WTC11 (cell line): Measurements from ENCODE around the gene RARB. TPM values are rescaled to one million over a fixed set of nuclear protein-coding genes. Genes with fewer than 3 reads are reported as not detected.

Experiments
- ATAC-seq: fragments of 200-7000 bp; cut with Tn5 transposase; 2 replicates; pipeline ENCODE4 v1.10.0; 2021; ENCODE audit warnings: mild to moderate bottlenecking, moderate library complexity
- CTCF ChIA-PET: fragments of 300-600 bp; sonication (Branson Sonifier 250); formaldehyde crosslinking; loops from one replicate; lab custom pipeline; 2021; ENCODE audit warnings: antibody characterized with exemption; lab: Charles Lee
- POLR2A ChIA-PET: fragments of 350-600 bp; sonication (Branson Sonifier 250); formaldehyde crosslinking; loops from one replicate; lab custom pipeline; 2021; ENCODE audit warnings: antibody characterized with exemption; lab: Charles Lee
- DNase-seq: peaks from one replicate; pipeline ENCODE4 v3.0.0; 2021; ENCODE audit warnings: low spot score
- H3K27ac Mint-ChIP-seq: 2 replicates; pipeline ENCODE4 v1.8.0; 2021; ENCODE audit warnings: mixed read lengths
- H3K27me3 Mint-ChIP-seq: 2 replicates; pipeline ENCODE4 v1.8.0; 2021; ENCODE audit warnings: low read depth, mild to moderate bottlenecking, moderate library complexity, mixed read lengths
- H3K36me3 Mint-ChIP-seq: 2 replicates; pipeline ENCODE4 v1.8.0; 2021; ENCODE audit warnings: mixed read lengths
- H3K4me1 Mint-ChIP-seq: 2 replicates; pipeline ENCODE4 v1.8.0; 2022; ENCODE audit warnings: mixed read lengths
- H3K4me3 Mint-ChIP-seq: 2 replicates; pipeline ENCODE4 v1.8.0; 2021; ENCODE audit warnings: mild to moderate bottlenecking, moderate library complexity, mixed read lengths
- H3K9me3 Mint-ChIP-seq: 2 replicates; pipeline ENCODE4 v1.8.0; 2021; ENCODE audit warnings: mixed read lengths
- CDX4 ChIP-seq: fragments of 250-450 bp; sonication (Bioruptor Pico); IDR thresholded peaks from 2 replicates; pipeline ENCODE4 v1.9.0; 2021; ENCODE audit warnings: moderate library complexity, mild to moderate bottlenecking, inconsistent platforms, borderline replicate concordance
- ETV6 ChIP-seq: sonication (generic); formaldehyde crosslinking; IDR thresholded peaks from 2 replicates; pipeline ENCODE4 v1.8.1; 2022; ENCODE audit warnings: mild to moderate bottlenecking, missing genetic modification reagents
- GABPB1 ChIP-seq: sonication (generic); formaldehyde crosslinking; IDR thresholded peaks from 2 replicates; pipeline ENCODE4 v1.8.1; 2023; ENCODE audit warnings: mild to moderate bottlenecking, missing genetic modification reagents
- GTF2I ChIP-seq: fragments of 250-450 bp; sonication (Bioruptor Pico); conservative IDR thresholded peaks from 2 replicates; pipeline ENCODE4 v1.4.0; 2021; ENCODE audit warnings: mild to moderate bottlenecking
- KAT7 ChIP-seq: sonication (generic); formaldehyde crosslinking; IDR thresholded peaks from 2 replicates; pipeline ENCODE4 v1.8.1; 2023; ENCODE audit warnings: missing genetic modification reagents, mild to moderate bottlenecking, borderline replicate concordance
- NFATC4 ChIP-seq: fragments of 250-450 bp; sonication (Bioruptor Pico); IDR thresholded peaks from 2 replicates; pipeline ENCODE4 v1.9.0; 2021; ENCODE audit warnings: mild to moderate bottlenecking
- TEAD4 ChIP-seq: sonication (generic); formaldehyde crosslinking; IDR thresholded peaks from 2 replicates; pipeline ENCODE4 v1.8.0; 2022; ENCODE audit warnings: mild to moderate bottlenecking, missing genetic modification reagents
- TP53 ChIP-seq: sonication (generic); formaldehyde crosslinking; IDR thresholded peaks from 2 replicates; pipeline ENCODE4 v1.8.1; 2023; ENCODE audit warnings: mild to moderate bottlenecking, missing genetic modification reagents
- ZBTB43 ChIP-seq: sonication (generic); formaldehyde crosslinking; IDR thresholded peaks from 2 replicates; pipeline ENCODE4 v1.8.1; 2023; ENCODE audit warnings: mild to moderate bottlenecking, missing genetic modification reagents
- ZMAT4 ChIP-seq: fragments of 250-450 bp; sonication (Bioruptor Pico); IDR thresholded peaks from 2 replicates; pipeline ENCODE4 v1.9.0; 2021; ENCODE audit warnings: mild to moderate bottlenecking
- ZNF281 ChIP-seq: sonication (generic); formaldehyde crosslinking; IDR thresholded peaks from 2 replicates; pipeline ENCODE4 v1.8.0; 2023; ENCODE audit warnings: mild to moderate bottlenecking, missing genetic modification reagents
- ZNF416 ChIP-seq: fragments of 250-450 bp; sonication (Bioruptor Pico); IDR thresholded peaks from 2 replicates; pipeline ENCODE4 v1.9.0; 2021; ENCODE audit warnings: mild to moderate bottlenecking, inconsistent platforms
- total RNA-seq: library from RNA; stranded (reverse); gene quantifications from 3 replicates; pipeline ENCODE4 v1.2.3, GENCODE V29; 2021
- TF ChIP-seq, protein P1 (sequence below): sonication (generic); formaldehyde crosslinking; IDR thresholded peaks from 2 replicates; pipeline ENCODE4 v1.8.1; 2023; ENCODE audit warnings: mild to moderate bottlenecking, missing genetic modification reagents, moderate library complexity
- TF ChIP-seq, protein P2 (sequence below): sonication (generic); formaldehyde crosslinking; IDR thresholded peaks from 2 replicates; pipeline ENCODE4 v1.8.1; 2022; ENCODE audit warnings: low read depth, missing genetic modification reagents, borderline replicate concordance
- TF ChIP-seq, protein P3 (sequence below): sonication (generic); formaldehyde crosslinking; conservative IDR thresholded peaks from 2 replicates; pipeline ENCODE4 v1.8.1; 2022; ENCODE audit warnings: mild to moderate bottlenecking, missing genetic modification reagents
- TF ChIP-seq, protein P4 (sequence below): fragments of 250-450 bp; sonication (Bioruptor Pico); IDR thresholded peaks from 2 replicates; pipeline ENCODE4 v2.1.2; 2022; ENCODE audit warnings: mild to moderate bottlenecking, moderate library complexity

RARB gene
- total RNA-seq, 1 experiment from 2014 or later: not detected

DNA sequence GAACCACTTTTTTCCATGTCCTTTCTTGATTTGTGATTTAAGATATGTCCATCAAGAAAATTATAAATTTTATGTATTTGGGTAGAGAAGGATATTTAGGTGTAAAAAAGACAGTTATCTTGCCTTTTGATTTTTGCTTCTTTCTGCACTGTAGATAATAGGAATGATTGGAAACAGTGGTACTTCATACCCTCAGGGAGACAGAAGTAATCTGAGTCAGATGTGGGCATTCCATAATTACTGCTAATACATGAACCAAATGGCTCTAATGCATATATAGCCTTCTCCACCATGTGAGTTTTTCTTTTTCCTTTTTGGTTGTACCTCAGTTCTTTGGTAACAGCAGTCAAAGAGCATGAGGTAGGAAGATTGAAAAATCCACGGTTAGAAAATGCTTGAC lies 67.2 kb downstream of the RARB start (continued):
- no peak for TF ChIP-seq GABPB1
- TF ChIP-seq, protein P1, sequence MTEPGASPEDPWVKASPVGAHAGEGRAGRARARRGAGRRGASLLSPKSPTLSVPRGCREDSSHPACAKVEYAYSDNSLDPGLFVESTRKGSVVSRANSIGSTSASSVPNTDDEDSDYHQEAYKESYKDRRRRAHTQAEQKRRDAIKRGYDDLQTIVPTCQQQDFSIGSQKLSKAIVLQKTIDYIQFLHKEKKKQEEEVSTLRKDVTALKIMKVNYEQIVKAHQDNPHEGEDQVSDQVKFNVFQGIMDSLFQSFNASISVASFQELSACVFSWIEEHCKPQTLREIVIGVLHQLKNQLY (CRISPR knock-in tag): no peak
- TF ChIP-seq, protein P2, sequence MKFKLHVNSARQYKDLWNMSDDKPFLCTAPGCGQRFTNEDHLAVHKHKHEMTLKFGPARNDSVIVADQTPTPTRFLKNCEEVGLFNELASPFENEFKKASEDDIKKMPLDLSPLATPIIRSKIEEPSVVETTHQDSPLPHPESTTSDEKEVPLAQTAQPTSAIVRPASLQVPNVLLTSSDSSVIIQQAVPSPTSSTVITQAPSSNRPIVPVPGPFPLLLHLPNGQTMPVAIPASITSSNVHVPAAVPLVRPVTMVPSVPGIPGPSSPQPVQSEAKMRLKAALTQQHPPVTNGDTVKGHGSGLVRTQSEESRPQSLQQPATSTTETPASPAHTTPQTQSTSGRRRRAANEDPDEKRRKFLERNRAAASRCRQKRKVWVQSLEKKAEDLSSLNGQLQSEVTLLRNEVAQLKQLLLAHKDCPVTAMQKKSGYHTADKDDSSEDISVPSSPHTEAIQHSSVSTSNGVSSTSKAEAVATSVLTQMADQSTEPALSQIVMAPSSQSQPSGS (CRISPR knock-in tag): no peak
- TF ChIP-seq TP53 (CRISPR knock-in tag): no peak
- TF ChIP-seq KAT7 (CRISPR knock-in tag): no peak
- TF ChIP-seq ZNF281: no peak
- TF ChIP-seq CDX4: no peak
- no peak for TF ChIP-seq ETV6 (CRISPR knock-in tag)
- TF ChIP-seq, protein P3, sequence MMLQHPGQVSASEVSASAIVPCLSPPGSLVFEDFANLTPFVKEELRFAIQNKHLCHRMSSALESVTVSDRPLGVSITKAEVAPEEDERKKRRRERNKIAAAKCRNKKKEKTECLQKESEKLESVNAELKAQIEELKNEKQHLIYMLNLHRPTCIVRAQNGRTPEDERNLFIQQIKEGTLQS: no peak
- TF ChIP-seq TEAD4: no peak
- TF ChIP-seq, protein P4, sequence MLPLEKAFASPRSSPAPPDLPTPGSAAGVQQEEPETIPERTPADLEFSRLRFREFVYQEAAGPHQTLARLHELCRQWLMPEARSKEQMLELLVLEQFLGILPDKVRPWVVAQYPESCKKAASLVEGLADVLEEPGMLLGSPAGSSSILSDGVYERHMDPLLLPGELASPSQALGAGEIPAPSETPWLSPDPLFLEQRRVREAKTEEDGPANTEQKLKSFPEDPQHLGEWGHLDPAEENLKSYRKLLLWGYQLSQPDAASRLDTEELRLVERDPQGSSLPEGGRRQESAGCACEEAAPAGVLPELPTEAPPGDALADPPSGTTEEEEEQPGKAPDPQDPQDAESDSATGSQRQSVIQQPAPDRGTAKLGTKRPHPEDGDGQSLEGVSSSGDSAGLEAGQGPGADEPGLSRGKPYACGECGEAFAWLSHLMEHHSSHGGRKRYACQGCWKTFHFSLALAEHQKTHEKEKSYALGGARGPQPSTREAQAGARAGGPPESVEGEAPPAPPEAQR (CRISPR knock-in tag): no peak
- TF ChIP-seq ZBTB43: no peak

DNA sequence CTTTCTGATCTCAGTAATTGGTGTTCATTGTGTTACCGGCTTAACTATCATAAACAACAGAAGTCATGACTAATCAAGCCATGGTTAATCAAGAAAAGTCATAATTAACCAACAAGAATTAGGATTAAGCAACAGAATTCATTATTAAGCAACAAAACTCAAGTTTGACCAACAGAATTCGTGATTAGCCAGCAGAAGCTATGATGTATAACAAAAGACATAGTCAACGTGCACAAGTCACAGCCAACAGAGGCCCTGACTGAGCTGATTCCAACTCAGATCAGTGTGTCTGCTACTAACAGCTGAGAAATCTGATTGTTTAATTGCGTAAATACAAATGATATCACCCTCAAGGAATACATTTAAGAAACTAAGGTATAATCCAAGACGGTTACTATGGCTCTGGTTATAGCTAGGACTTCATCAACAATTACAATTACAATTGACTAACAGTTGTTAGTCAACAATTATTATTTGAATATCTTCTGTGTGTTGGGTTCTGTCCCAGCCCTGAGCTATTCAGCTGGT lies 67.7 kb downstream of the RARB start:
- H3K4me1 Mint-ChIP-seq: peaks cover 9% of the 10 kb centered on the region
- H3K36me3 Mint-ChIP-seq: no peaks in the 10 kb centered on the region
- H3K27ac Mint-ChIP-seq: no peak overlapping the region
- DNase-seq: no peak
- TF ChIP-seq ZNF416 (CRISPR knock-in tag): no peak
- TF ChIP-seq TEAD4: no peak
- no peak for TF ChIP-seq ZMAT4
- TF ChIP-seq NFATC4: no peak
- no peak for TF ChIP-seq GTF2I (CRISPR knock-in tag)
- TF ChIP-seq, all 79 proteins: peak for 0
- POLR2A ChIA-PET: no interaction called here
- Mint-ChIP-seq H3K4me3 (no peak overlapping the region), H3K27me3 (no peaks in the 10 kb centered on the region), H3K9me3 (peaks cover 28% of the 10 kb centered on the region; the same call in 1 of the 2 replicates)
- CTCF ChIA-PET: no interaction called here
- no peak for ATAC-seq
